Measurements from ENCODE around the gene CLSTN1. TPM values are rescaled to one million over a fixed set of nuclear protein-coding genes. Genes with fewer than 3 reads are reported as not detected.

CLSTN1 gene
- total and polyA plus RNA-seq, 2 of the 8 experiments (the other 6 are each of a cell fraction or from before 2014, with no cell fraction given) = 34.2 to 97.4 TPM

DNA sequence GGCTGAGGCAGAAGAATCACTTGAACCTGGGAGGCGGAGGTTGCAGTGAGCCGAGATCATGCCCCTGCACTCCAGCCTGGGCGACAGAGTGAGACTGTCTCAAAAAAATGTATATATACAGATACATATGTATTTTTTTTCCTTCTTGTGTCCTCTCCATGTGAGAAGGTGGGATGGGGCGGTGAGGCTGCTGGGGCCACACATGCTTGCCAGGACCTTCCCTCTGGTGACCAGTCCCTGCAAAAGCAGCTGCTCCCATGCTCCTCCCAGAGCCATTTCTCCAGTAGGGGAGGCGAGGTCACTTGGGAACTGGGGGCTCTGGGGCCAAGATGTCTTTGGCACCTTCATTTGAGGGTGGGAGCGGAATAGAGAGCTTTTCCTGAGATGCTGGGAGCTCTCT, 97.4 kb downstream of the CLSTN1 start:
- Histone ChIP-seq H3K4ac (replicated peaks; ENCODE audit: insufficient read length, low read depth, low read length) (no peak overlapping the region), H2BK15ac (ENCODE audit: low read length) (no peak overlapping the region), H3K23me2 (ENCODE audit: low read depth, low read length) (no peaks in the 10 kb centered on the region), H3K18ac (ENCODE audit: extremely low read depth, low read length) (no peak overlapping the region), H2AK5ac (ENCODE audit: low read depth, low read length) (no peak overlapping the region), H2BK12ac (ENCODE audit: low read depth, low read length) (no peak overlapping the region), H3K79me2 (ENCODE audit: control insufficient read depth in 1 of 2, insufficient read depth in 2 of 2, low read length in 2 of 2) (no peaks in the 10 kb centered on the region), H3K36me3 (ENCODE audit: control insufficient read depth in 2 of 4, insufficient read depth in 4 of 4, low read length in 3 of 4) (peaks cover 7 to 45% (median 34%) of the 10 kb centered on the region in 4 experiments; a peak in 7 of 8 replicates), H3K9ac (replicated peaks in 1 of 4; ENCODE audit: extremely low read depth in 1 of 4, low read depth in 3 of 4, low read length in 3 of 4) (no peak overlapping the region), H3K9me3 (ENCODE audit: insufficient read depth in 2 of 2, low read depth in 1 of 2, low read length in 1 of 2) (peaks cover 7 to 8% of the 10 kb centered on the region in 2 experiments; a peak in 3 of 4 replicates), H3K14ac (ENCODE audit: insufficient read length) (no peak overlapping the region), H2BK120ac (replicated peaks; ENCODE audit: low read depth, low read length) (no peak overlapping the region), H4K8ac (ENCODE audit: extremely low read depth, insufficient read depth, low read length) (no peak overlapping the region), H3K4me2 (ENCODE audit: insufficient read depth in 1 of 2, low read depth in 2 of 2, low read length in 2 of 2) (no peak overlapping the region), H4K5ac (ENCODE audit: insufficient read length, low read depth, low read length) (no peak overlapping the region), H3K27me3 (replicated peaks in 1 of 4; ENCODE audit: control insufficient read depth in 3 of 4, extremely low read depth in 1 of 4, insufficient read depth in 3 of 4, low read length in 3 of 4) (no peaks in the 10 kb centered on the region), H4K20me1 (replicated peaks in 1 of 2; ENCODE audit: control insufficient read depth in 1 of 2, insufficient read depth in 2 of 2, low read length in 2 of 2) (peaks cover 0 to 9% of the 10 kb centered on the region in 2 experiments), H2AFZ (ENCODE audit: low read length) (no peak overlapping the region), H3K56ac (replicated peaks; ENCODE audit: insufficient read length, low read depth, low read length) (no peak overlapping the region), H2BK20ac (ENCODE audit: low read length) (no peak overlapping the region), H3K4me1 (replicated peaks in 1 of 4; ENCODE audit: control insufficient read depth in 3 of 4, insufficient read depth in 4 of 4, low read length in 3 of 4) (peaks cover 0 to 6% (median 2%) of the 10 kb centered on the region in 4 experiments; a peak in 5 of 7 replicates), H2BK5ac (ENCODE audit: low read depth, low read length) (no peak overlapping the region), H3K4me3 (ENCODE audit: extremely low read depth in 1 of 4, insufficient read depth in 2 of 4, low read depth in 3 of 4, low read length in 4 of 4) (no peak overlapping the region), H3K27ac (ENCODE audit: low read depth, low read length) (no peak overlapping the region), H3K79me1 (ENCODE audit: low read depth, low read length) (no peaks in the 10 kb centered on the region), H4K91ac (replicated peaks; ENCODE audit: insufficient read length, low read length) (no peak overlapping the region), H3K23ac (ENCODE audit: insufficient read length) (no peak overlapping the region)
- POLR2A ChIA-PET (ENCODE audit: partially characterized antibody) = interaction anchor here (0.9 to 1.0 kb wide), 2 partner anchors 10 to 97 kb away, joined by 3 read pairs; no protein-coding TSS in a partner anchor
- FAIRE-seq = no peak
- 96% methylated on average over 6 of the region's 6 CpGs; no CpG with 5 or more reads in 1 of the 2 experiments for WGBS, 2 experiments (ENCODE audit: extremely low coverage in 1 of 2, insufficient coverage in 1 of 2, insufficient read length in 1 of 2, insufficient replicate concordance in 2 of 2, low coverage in 1 of 2, low lambda C conversion rate in 2 of 2, missing lambda C conversion rate in 1 of 2)
- CTCF ChIA-PET (ENCODE audit: partially characterized antibody) = interaction anchor here (0.9 to 9.2 kb wide), 16 partner anchors 8 to 143 kb away, joined by 3 to 91 read pairs (median 8); no protein-coding TSS in a partner anchor
- TF ChIP-seq CTBP2 (IDR thresholded peaks at IDR 0.05; ENCODE audit: borderline replicate concordance, insufficient read depth, insufficient read length, low read length) (no peak), GTF2F1 (IDR thresholded peaks at IDR 0.05; ENCODE audit: borderline replicate concordance, low read depth, low read length) (no peak), NANOG (IDR thresholded peaks at IDR 0.05; ENCODE audit: insufficient read depth, low read depth, low read length, poor library complexity, severe bottlenecking) (no peak), SP4 (IDR thresholded peaks at IDR 0.05; ENCODE audit: low read length) (no peak), TEAD4 (IDR thresholded peaks at IDR 0.05; ENCODE audit: low read depth, low read length) (no peak), BCL11A (IDR thresholded peaks at IDR 0.05; ENCODE audit: low read depth in 2 of 2, low read length in 2 of 2) (no peak), JUND (IDR thresholded peaks at IDR 0.05; ENCODE audit: low read length) (no peak), CHD2 (IDR thresholded peaks at IDR 0.05; ENCODE audit: low read length) (no peak), POLR2AphosphoS5 (IDR thresholded peaks at IDR 0.05; ENCODE audit: low read depth, low read length) (no peak), ATF2 (IDR thresholded peaks at IDR 0.05; ENCODE audit: low read length) (no peak), PHF8 (conservative IDR thresholded peaks at IDR 0.05; ENCODE audit: low read depth, low read length) (no peak)
- no peak for DNase-seq (ENCODE audit: low read depth in 1 of 2, low spot score in 2 of 2)

Measured in H1 (cell line).